ENCODE measurements around the gene U2SURP. TPM values are rescaled to one million over a fixed set of nuclear protein-coding genes. Genes with fewer than 3 reads are reported as not detected.

Gene U2SURP
- total RNA-seq (2022; extraction: Qiagen RNA extraction; ENCODE audit: low read depth), result 75.5 to 106 TPM (median 94.9 TPM) in 5 replicates

DNA sequence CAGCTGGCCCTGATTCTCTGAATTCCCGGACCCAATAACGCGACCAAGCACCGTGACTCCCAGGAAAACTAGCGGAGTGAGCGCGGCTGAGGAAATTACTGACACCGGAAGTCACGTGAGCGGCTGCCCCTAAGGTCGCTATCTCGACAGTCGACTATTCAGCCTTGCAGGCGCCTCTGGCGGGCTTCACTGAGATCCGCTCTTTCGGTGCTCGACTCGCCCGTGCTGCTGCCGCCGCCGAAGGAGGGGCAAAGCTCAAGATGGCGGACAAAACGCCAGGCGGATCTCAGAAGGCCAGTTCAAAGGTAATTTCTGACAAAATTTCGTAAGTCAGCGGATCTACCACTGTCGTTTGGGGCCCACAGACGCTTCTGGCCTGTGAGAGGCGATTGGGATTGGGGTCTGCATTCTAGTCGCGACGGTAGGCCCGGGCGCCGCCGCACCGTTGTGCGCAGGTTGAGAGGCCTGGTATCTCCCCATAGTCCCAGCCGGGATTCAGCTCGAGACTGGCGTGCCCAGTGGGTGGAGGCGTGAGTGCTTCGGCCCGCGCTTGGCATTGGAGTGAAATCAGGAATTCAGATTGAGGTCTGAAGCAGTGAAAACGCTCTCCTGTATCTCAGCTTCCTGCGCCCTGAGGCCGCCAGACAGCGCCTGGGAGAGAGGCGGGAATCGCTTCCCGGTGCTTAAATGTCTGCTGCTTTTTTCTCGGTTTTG, at the start of gene U2SURP:
Gene U2SURP, plus strand, starts transcription at position 202 of the 714 bp plus-strand sequence. Its CDS starts 59 bp downstream, at position 261.

DNA sequence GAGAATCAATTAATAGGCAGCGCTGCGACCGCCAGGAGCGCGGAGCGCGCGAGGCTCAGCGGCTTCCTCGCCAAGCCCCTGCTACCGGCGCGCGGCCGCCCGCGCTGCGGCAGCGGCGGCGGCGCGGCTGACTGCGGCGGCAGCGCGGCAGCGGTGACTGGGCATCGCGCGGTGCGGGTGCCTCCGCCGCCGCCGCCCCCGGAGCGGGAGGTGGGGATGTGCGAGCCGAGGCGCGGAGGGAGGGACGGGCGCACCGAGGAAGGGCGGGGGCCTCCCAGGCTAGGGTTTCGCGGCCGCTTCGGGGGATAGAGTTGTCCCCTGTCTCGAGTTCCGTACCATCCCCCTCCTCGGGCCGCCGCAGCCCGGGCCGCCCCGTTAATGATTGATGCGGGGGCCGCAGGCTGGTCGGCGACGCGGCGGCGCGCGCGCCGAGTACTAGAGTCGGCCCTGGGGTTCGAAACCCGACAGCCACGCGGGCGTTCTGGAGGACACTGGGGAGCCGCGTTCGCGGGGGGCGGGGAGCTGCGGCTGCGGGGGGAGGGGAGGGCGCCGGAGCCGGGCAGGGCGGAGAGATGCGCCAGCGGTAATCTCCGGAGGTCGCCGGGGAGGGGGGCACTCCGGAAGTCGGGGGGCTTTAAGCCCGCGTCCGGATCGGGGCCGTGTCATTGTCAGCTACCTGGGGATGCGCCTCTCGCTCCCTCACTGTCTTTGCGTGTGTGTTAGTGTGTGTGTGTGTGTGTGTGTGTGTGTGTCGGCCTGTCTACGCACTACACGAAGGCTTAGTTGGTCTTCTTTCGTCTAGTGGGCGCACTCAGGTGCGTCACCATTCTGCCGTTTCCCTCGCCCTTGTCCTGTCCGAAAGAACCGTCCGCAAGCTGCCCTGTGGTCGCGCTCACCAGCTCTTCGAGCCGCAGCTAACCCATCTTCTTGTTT, 37.6 kb upstream of the U2SURP start, which contains the start of gene PAQR9:
Gene PAQR9, minus strand, starts transcription at position 159 of the 933 bp plus-strand sequence. CDS start 338 bp downstream, outside the sequence.

Other genes starting within 250 kb of the U2SURP start
- 27.6 to 40.9 TPM (median 34.2 TPM) in 5 replicates for gene PCOLCE2, start 112.5 kb upstream of the U2SURP start, total RNA-seq (2022; extraction: Qiagen RNA extraction; ENCODE audit: low read depth)
- gene PAQR9, start 37.9 kb upstream of the U2SURP start, total RNA-seq (2022; extraction: Qiagen RNA extraction; ENCODE audit: low read depth), result 2.9 to 4.0 TPM (median 3.4 TPM) in 5 replicates
- gene CHST2, start 118.2 kb downstream of the U2SURP start, total RNA-seq (2022; extraction: Qiagen RNA extraction; ENCODE audit: low read depth), result 0.57 to 1.1 TPM (median 0.81 TPM) in 5 replicates